H1 (cell line): Measurements from ENCODE around the gene NKAIN2. TPM values are rescaled to one million over a fixed set of nuclear protein-coding genes. Genes with fewer than 3 reads are reported as not detected.

ENCODE experiments used
- CTCF ChIA-PET: fragments of 300-600 bp; sonication (Branson Sonifier 250); formaldehyde crosslinking; loops from one replicate; lab custom pipeline; 2021; ENCODE audit not compliant: partially characterized antibody; lab: Charles Lee
- POLR2A ChIA-PET: fragments of 300-600 bp; sonication (Branson Sonifier 250); formaldehyde crosslinking; loops from one replicate; lab custom pipeline; 2021; ENCODE audit warnings: inconsistent platforms; ENCODE audit not compliant: partially characterized antibody; lab: Charles Lee
- DNase-seq, 2 experiments: peaks; one replicate each; pipeline versions ENCODE4 v3.0.0 to v3.0.0-alpha.2; 2010 to 2022; ENCODE audit warnings: low spot score in 2 of 2, low read depth in 1 of 2, mixed read lengths in 1 of 2
- FAIRE-seq: peaks from 2 replicates; lab custom pipeline; 2011; peaks lifted over from hg19 to GRCh38; lab: Jason Lieb, UNC
- H2AFZ ChIP-seq: 2 replicates; pipeline ENCODE4 v1.8.1; 2012; ENCODE audit warnings: low read length, inconsistent platforms
- H2AK5ac ChIP-seq: 2 replicates; pipeline ENCODE4 v1.6.1; 2013; ENCODE audit warnings: low read depth, low read length
- H2BK120ac ChIP-seq: replicated peaks from 2 replicates; pipeline ENCODE3; 2013; ENCODE audit warnings: low read depth, low read length, inconsistent platforms
- H2BK12ac ChIP-seq: 2 replicates; pipeline ENCODE4 v1.6.1; 2013; ENCODE audit warnings: low read depth, low read length
- H2BK15ac ChIP-seq: 2 replicates; pipeline ENCODE4 v1.6.1; 2013; ENCODE audit warnings: low read length
- H2BK20ac ChIP-seq: 2 replicates; pipeline ENCODE4 v1.6.1; 2013; ENCODE audit warnings: low read length
- H2BK5ac ChIP-seq: 2 replicates; pipeline ENCODE4 v1.6.1; 2013; ENCODE audit warnings: low read depth, low read length
- H3K14ac ChIP-seq: 2 replicates; pipeline ENCODE4 v1.6.1; 2013; ENCODE audit warnings: inconsistent platforms; ENCODE audit not compliant: insufficient read length
- H3K18ac ChIP-seq: 2 replicates; pipeline ENCODE4 v1.6.1; 2013; ENCODE audit warnings: low read length; ENCODE audit errors: extremely low read depth
- H3K23ac ChIP-seq: 2 replicates; pipeline ENCODE4 v1.6.1; 2013; ENCODE audit warnings: inconsistent platforms; ENCODE audit not compliant: insufficient read length
- H3K23me2 ChIP-seq: 2 replicates; pipeline ENCODE4 v1.6.1; 2013; ENCODE audit warnings: low read depth, low read length
- H3K27ac ChIP-seq: 2 replicates; pipeline ENCODE4 v1.6.1; 2011; ENCODE audit warnings: low read depth, low read length, inconsistent platforms
- H3K27me3 ChIP-seq, 4 experiments: replicated peaks in 1 of 4; 1 replicate in 1 of 4; 2 replicates in 3 of 4; pipeline versions ENCODE4 v1.6.1 to v1.8.1; 2011 to 2013; ENCODE audit warnings: low read length in 3 of 4, mild to moderate bottlenecking in 3 of 4, inconsistent platforms in 2 of 4, mixed read lengths in 2 of 4, moderate library complexity in 1 of 4; ENCODE audit not compliant: control insufficient read depth in 3 of 4, insufficient read depth in 3 of 4; ENCODE audit errors: extremely low read depth in 1 of 4
- H3K36me3 ChIP-seq, 4 experiments: 2 replicates each; pipeline versions ENCODE4 v1.6.1 to v1.8.1; 2011 to 2013; ENCODE audit warnings: mild to moderate bottlenecking in 4 of 4, low read length in 3 of 4, moderate library complexity in 2 of 4, control low read depth in 1 of 4, inconsistent platforms in 1 of 4; ENCODE audit not compliant: insufficient read depth in 4 of 4, control insufficient read depth in 2 of 4
- H3K4ac ChIP-seq: replicated peaks from 2 replicates; pipeline ENCODE3; 2013; ENCODE audit warnings: low read length, low read depth, mixed read lengths, inconsistent platforms; ENCODE audit not compliant: insufficient read length
- H3K4me1 ChIP-seq, 4 experiments: replicated peaks in 1 of 4; 1 replicate in 1 of 4; 2 replicates in 3 of 4; pipeline versions ENCODE4 v1.6.1 to v1.8.1; 2011 to 2013; ENCODE audit warnings: low read length in 3 of 4, inconsistent platforms in 2 of 4, mixed read lengths in 1 of 4; ENCODE audit not compliant: insufficient read depth in 4 of 4, control insufficient read depth in 3 of 4
- H3K4me2 ChIP-seq, 2 experiments: 2 replicates each; pipeline versions ENCODE4 v1.6.1 to v1.8.1; 2011 to 2013; ENCODE audit warnings: low read depth in 2 of 2, low read length in 2 of 2, control low read depth in 1 of 2, inconsistent platforms in 1 of 2, mild to moderate bottlenecking in 1 of 2; ENCODE audit not compliant: insufficient read depth in 1 of 2
- H3K4me3 ChIP-seq, 4 experiments: fragments of 200-600, 300-600 bp in 1 of 4; sonication (generic), shearing (Covaris generic), sonication (Bioruptor Twin) in 1 of 4; 2 replicates each; pipeline versions ENCODE4 v1.5.1 to v1.8.1; 2011 to 2016; ENCODE audit warnings: low read length in 4 of 4, low read depth in 3 of 4, control low read depth in 2 of 4, inconsistent platforms in 2 of 4, mild to moderate bottlenecking in 2 of 4, mixed read lengths in 1 of 4, moderate library complexity in 1 of 4; ENCODE audit not compliant: insufficient read depth in 2 of 4; ENCODE audit errors: extremely low read depth in 1 of 4
- H3K56ac ChIP-seq: replicated peaks from 2 replicates; pipeline ENCODE3; 2013; ENCODE audit warnings: low read depth, mild to moderate bottlenecking, mixed read lengths, low read length, inconsistent platforms; ENCODE audit not compliant: insufficient read length
- H3K79me1 ChIP-seq: 2 replicates; pipeline ENCODE4 v1.6.1; 2013; ENCODE audit warnings: low read depth, low read length, control low read depth
- H3K79me2 ChIP-seq, 2 experiments: 2 replicates each; pipeline versions ENCODE4 v1.6.1 to v1.8.1; 2012 to 2013; ENCODE audit warnings: low read length in 2 of 2, mild to moderate bottlenecking in 2 of 2, inconsistent platforms in 1 of 2; ENCODE audit not compliant: insufficient read depth in 2 of 2, control insufficient read depth in 1 of 2
- H3K9ac ChIP-seq, 4 experiments: replicated peaks in 1 of 4; 1 replicate in 1 of 4; 2 replicates in 3 of 4; pipeline versions ENCODE4 v1.6.1 to v1.8.1; 2011 to 2013; ENCODE audit warnings: low read depth in 3 of 4, low read length in 3 of 4, control low read depth in 2 of 4, mild to moderate bottlenecking in 2 of 4, moderate library complexity in 2 of 4, inconsistent platforms in 1 of 4; ENCODE audit errors: extremely low read depth in 1 of 4
- H3K9me3 ChIP-seq, 2 experiments: 2 replicates each; pipeline versions ENCODE4 v1.6.1 to v1.8.1; 2012 to 2013; ENCODE audit warnings: mild to moderate bottlenecking in 2 of 2, moderate library complexity in 2 of 2, control low read depth in 1 of 2, inconsistent platforms in 1 of 2, low read depth in 1 of 2, low read length in 1 of 2, mixed read lengths in 1 of 2; ENCODE audit not compliant: insufficient read depth in 2 of 2
- H4K20me1 ChIP-seq, 2 experiments: replicated peaks in 1 of 2; 2 replicates each; pipeline versions ENCODE3 to v1.8.1; 2011 to 2013; ENCODE audit warnings: inconsistent platforms in 2 of 2, low read length in 2 of 2, mild to moderate bottlenecking in 1 of 2; ENCODE audit not compliant: insufficient read depth in 2 of 2, control insufficient read depth in 1 of 2
- H4K5ac ChIP-seq: 2 replicates; pipeline ENCODE4 v1.6.1; 2013; ENCODE audit warnings: low read length, low read depth, mixed read lengths, inconsistent platforms; ENCODE audit not compliant: insufficient read length
- H4K8ac ChIP-seq: 2 replicates; pipeline ENCODE4 v1.8.0; 2013; ENCODE audit warnings: mild to moderate bottlenecking, moderate library complexity, low read length, inconsistent platforms; ENCODE audit not compliant: insufficient read depth; ENCODE audit errors: extremely low read depth
- H4K91ac ChIP-seq: replicated peaks from 2 replicates; pipeline ENCODE3; 2013; ENCODE audit warnings: low read length, mixed read lengths, inconsistent platforms; ENCODE audit not compliant: insufficient read length
- CHD1 ChIP-seq: IDR thresholded peaks from 2 replicates; pipeline ENCODE4 v1.6.1; 2012; ENCODE audit warnings: low read depth, low read length, improper control_type of control experiment
- CHD2 ChIP-seq: IDR thresholded peaks from 2 replicates; pipeline ENCODE4 v1.6.1; 2012; ENCODE audit warnings: low read length, improper control_type of control experiment
- CTCF ChIP-seq, 3 experiments: IDR thresholded peaks; 1 replicate in 2 of 3; 2 replicates in 1 of 3; pipeline versions ENCODE4 v1.5.1 to v1.6.1; 2011; ENCODE audit warnings: low read length in 3 of 3, mild to moderate bottlenecking in 3 of 3, inconsistent platforms in 2 of 3, low read depth in 1 of 3, moderate library complexity in 1 of 3; ENCODE audit not compliant: insufficient read depth in 1 of 3; ENCODE audit errors: control extremely low read depth in 1 of 3
- GTF2F1 ChIP-seq: IDR thresholded peaks from 2 replicates; pipeline ENCODE4 v1.6.1; 2012; ENCODE audit warnings: low read depth, low read length, improper control_type of control experiment, borderline replicate concordance
- JUND ChIP-seq: IDR thresholded peaks from 2 replicates; pipeline ENCODE4 v1.6.1; 2011; ENCODE audit warnings: mild to moderate bottlenecking, improper control_type of control experiment, low read length
- PHF8 ChIP-seq: fragments of 200-600 bp; sonication (generic); conservative IDR thresholded peaks from 2 replicates; pipeline ENCODE4 v1.7.1; 2012; ENCODE audit warnings: low read depth, mild to moderate bottlenecking, inconsistent platforms, low read length, moderate library complexity
- SP4 ChIP-seq: IDR thresholded peaks from 2 replicates; pipeline ENCODE4 v1.6.1; 2012; ENCODE audit warnings: low read length, inconsistent platforms
- WGBS, 2 experiments: shearing (Covaris generic) in 1 of 2; methylation state at CpG; one replicate each; pipeline versions ENCODE4 v1.1.6 to v1.1.7; 2013 to 2015; ENCODE audit warnings: low lambda C conversion rate in 2 of 2, mixed read lengths in 2 of 2, inconsistent platforms in 1 of 2, low coverage in 1 of 2, missing lambda C conversion rate in 1 of 2; ENCODE audit not compliant: insufficient replicate concordance in 2 of 2, insufficient coverage in 1 of 2, insufficient read length in 1 of 2; ENCODE audit errors: extremely low coverage in 1 of 2, missing lambda C conversion rate in 1 of 2; 5-methylcytosine and 5-hydroxymethylcytosine counted together
- polyA plus RNA-seq, 7 experiments: library from polyadenylated mRNA; depleted of rRNA in 3 of 7; stranded (reverse) in 5 of 7; unstranded in 2 of 7; fragments of >200 nt in 5 of 7; fragments of 200-250 nt in 2 of 7; gene quantifications; 1 replicate in 5 of 7; 2 replicates in 1 of 7; 4 replicates in 1 of 7; pipeline versions ENCODE4 v1.2.1 to v1.2.3, GENCODE V29; 2011 to 2013; ENCODE audit warnings: missing spikeins in 2 of 7, mixed read lengths in 2 of 7
- total RNA-seq: library from RNA; stranded (reverse); fragmentation: NEBNext Ultra II Directional; extraction: Animal tissue kit (Norgen Biotek cat#: 25700); gene quantifications from 2 replicates; pipeline ENCODE4 v1.2.1, GENCODE V29; 2021

The NKAIN2 gene
- total and polyA plus RNA-seq, 2 of the 8 experiments (the other 6 are each of a cell fraction or from before 2014, with no cell fraction given), result 0.20 to 0.34 TPM

DNA sequence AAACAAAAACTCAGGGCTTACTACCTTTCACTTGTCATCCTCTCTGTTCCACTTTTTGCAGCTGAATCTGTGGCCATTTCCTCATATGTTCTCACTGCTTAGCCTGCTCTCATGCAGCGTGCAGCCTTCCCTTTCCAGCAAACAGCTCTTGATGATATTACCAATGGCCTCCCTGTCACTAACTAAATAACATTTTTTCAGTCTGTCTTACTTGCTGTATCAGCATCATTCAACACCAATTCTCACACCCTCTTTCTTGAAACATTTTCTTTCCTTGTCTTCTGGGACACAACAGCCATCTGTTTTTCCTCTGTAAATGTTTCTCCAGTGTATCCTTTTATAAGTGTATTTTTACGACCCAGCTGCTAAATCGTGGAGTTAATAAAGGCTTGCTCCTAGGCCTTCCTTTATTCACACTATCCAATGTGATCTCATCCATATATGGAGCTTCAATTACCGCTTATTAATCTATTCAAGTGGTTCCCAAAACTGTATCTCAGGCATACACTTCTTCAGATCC lies 634.9 kb downstream of the NKAIN2 start:
- Histone ChIP-seq H3K79me1 (no peaks in the 10 kb centered on the region), H3K79me2 (no peaks in the 10 kb centered on the region), H3K27me3 (no peaks in the 10 kb centered on the region), H3K4me1 (no peaks in the 10 kb centered on the region), H2AFZ (no peak overlapping the region), H2BK12ac (no peak overlapping the region), H3K27ac (no peak overlapping the region), H3K23me2 (no peaks in the 10 kb centered on the region), H4K8ac (no peak overlapping the region), H2BK20ac (no peak overlapping the region), H3K4me3 (no peak overlapping the region), H3K9ac (no peak overlapping the region), H2BK5ac (no peak overlapping the region), H2BK120ac (no peak overlapping the region), H3K14ac (no peak overlapping the region), H2BK15ac (no peak overlapping the region), H4K91ac (no peak overlapping the region), H3K36me3 (no peaks in the 10 kb centered on the region), H3K9me3 (no peaks in the 10 kb centered on the region), H3K56ac (no peak overlapping the region), H3K18ac (no peak overlapping the region), H4K20me1 (no peaks in the 10 kb centered on the region), H3K4ac (no peak overlapping the region), H4K5ac (no peak overlapping the region), H3K23ac (no peak overlapping the region), H3K4me2 (no peak overlapping the region), H2AK5ac (no peak overlapping the region)
- DNase-seq, result no peak
- FAIRE-seq, result no peak
- 94% methylated on average over 4 of the region's 4 CpGs; no CpG with 5 or more reads in 1 of the 2 experiments for WGBS, 2 experiments
- ChIA-PET CTCF (interaction anchor here (1.0 kb wide), 1 partner anchor 9 kb away, joined by 3 read pairs; no protein-coding TSS in a partner anchor), POLR2A (no interaction called here)
- TF ChIP-seq JUND (no peak), GTF2F1 (no peak), CTCF (IDR thresholded peaks at IDR 0.05; ENCODE audit: control extremely low read depth in 1 of 3, insufficient read depth in 1 of 3, low read depth in 1 of 3, low read length in 3 of 3) (no peak), CHD2 (no peak), CHD1 (no peak), PHF8 (no peak), SP4 (no peak)
